GM12864 (cell line): Measurements from ENCODE around the gene RBM6.
A peak's percentile ranks its signal among the peaks of the same experiment; 100 is the strongest.
"Not testable (repeated sequence)": the region's sequence is repeated elsewhere in the genome, so short reads cannot be mapped to it uniquely, and the experiment has no call there.

Experiments used
- DNase-seq: peaks from one replicate; pipeline ENCODE4 v3.0.0-alpha.2; 2011; ENCODE audit warnings: low read depth
- H3K4me3 ChIP-seq: 2 replicates; pipeline ENCODE4 v1.5.1; 2011; ENCODE audit warnings: mild to moderate bottlenecking, low read depth, low read length, control low read depth
- CTCF ChIP-seq: IDR thresholded peaks from 2 replicates; pipeline ENCODE4 v1.5.1; 2011; ENCODE audit warnings: low read depth, mild to moderate bottlenecking, moderate library complexity, low read length, control low read depth, inconsistent platforms; ENCODE audit errors: missing control alignments

The RBM6 gene

GRCh38 chr3:49929291-49930167 is 10.4 kb upstream of the RBM6 start, which contains the start of gene MON1A:
Gene MON1A, minus strand, starts transcription at chr3:49929811. Its CDS starts 16,465 bp downstream, at chr3:49913346.
- peak within 1 kb of the TSS; percentile 97 for H3K4me3 ChIP-seq
- peak; percentile 25 for TF ChIP-seq CTCF
- peak; percentile 69 for DNase-seq

- DNase-seq = no peak
- no peak for TF ChIP-seq CTCF
- H3K4me3 ChIP-seq = peak overlapping the region; percentile 97
These were observed 9.7 kb upstream of the RBM6 start for GRCh38 chr3:49930168-49930690.

GRCh38 chr3:49930922-49931321 is 9.0 kb upstream of the RBM6 start:
- H3K4me3 ChIP-seq = no peak overlapping the region
- DNase-seq = no peak
- TF ChIP-seq CTCF = no peak

GRCh38 chr3:49932281-49932680 is 7.7 kb upstream of the RBM6 start:
- H3K4me3 ChIP-seq, DNase-seq: not testable (repeated sequence)

GRCh38 chr3:49937090-49937489 is 2.9 kb upstream of the RBM6 start:
- no peak for TF ChIP-seq CTCF
- DNase-seq = no peak
- no peak overlapping the region for H3K4me3 ChIP-seq

GRCh38 chr3:49940667-49941249 is 808 bp downstream of the RBM6 start:
- peak overlapping the region; percentile 60 for H3K4me3 ChIP-seq
- TF ChIP-seq CTCF = no peak
- no peak for DNase-seq

GRCh38 chr3:49942651-49943050 is 2.7 kb downstream of the RBM6 start:
- H3K4me3 ChIP-seq = no peak overlapping the region
- no peak for TF ChIP-seq CTCF
- peak; percentile 45 for DNase-seq
